H1 (cell line): ENCODE data around the gene CACNG7. TPM values are rescaled to one million over a fixed set of nuclear protein-coding genes. Genes with fewer than 3 reads are reported as not detected.

ENCODE experiments used
- CTCF ChIA-PET: fragments of 300-600 bp; sonication (Branson Sonifier 250); formaldehyde crosslinking; loops from one replicate; lab custom pipeline; 2021; ENCODE audit not compliant: partially characterized antibody; lab: Charles Lee
- POLR2A ChIA-PET: fragments of 300-600 bp; sonication (Branson Sonifier 250); formaldehyde crosslinking; loops from one replicate; lab custom pipeline; 2021; ENCODE audit warnings: inconsistent platforms; ENCODE audit not compliant: partially characterized antibody; lab: Charles Lee
- DNase-seq, 2 experiments: peaks; one replicate each; pipeline versions ENCODE4 v3.0.0 to v3.0.0-alpha.2; 2010 to 2022; ENCODE audit warnings: low spot score in 2 of 2, low read depth in 1 of 2, mixed read lengths in 1 of 2
- FAIRE-seq: peaks from 2 replicates; lab custom pipeline; 2011; peaks lifted over from hg19 to GRCh38; lab: Jason Lieb, UNC
- H2AFZ ChIP-seq: 2 replicates; pipeline ENCODE4 v1.8.1; 2012; ENCODE audit warnings: low read length, inconsistent platforms
- H2AK5ac ChIP-seq: 2 replicates; pipeline ENCODE4 v1.6.1; 2013; ENCODE audit warnings: low read depth, low read length
- H2BK120ac ChIP-seq: replicated peaks from 2 replicates; pipeline ENCODE3; 2013; ENCODE audit warnings: low read depth, low read length, inconsistent platforms
- H2BK12ac ChIP-seq: 2 replicates; pipeline ENCODE4 v1.6.1; 2013; ENCODE audit warnings: low read depth, low read length
- H2BK15ac ChIP-seq: 2 replicates; pipeline ENCODE4 v1.6.1; 2013; ENCODE audit warnings: low read length
- H2BK20ac ChIP-seq: 2 replicates; pipeline ENCODE4 v1.6.1; 2013; ENCODE audit warnings: low read length
- H2BK5ac ChIP-seq: 2 replicates; pipeline ENCODE4 v1.6.1; 2013; ENCODE audit warnings: low read depth, low read length
- H3K14ac ChIP-seq: 2 replicates; pipeline ENCODE4 v1.6.1; 2013; ENCODE audit warnings: inconsistent platforms; ENCODE audit not compliant: insufficient read length
- H3K18ac ChIP-seq: 2 replicates; pipeline ENCODE4 v1.6.1; 2013; ENCODE audit warnings: low read length; ENCODE audit errors: extremely low read depth
- H3K23ac ChIP-seq: 2 replicates; pipeline ENCODE4 v1.6.1; 2013; ENCODE audit warnings: inconsistent platforms; ENCODE audit not compliant: insufficient read length
- H3K23me2 ChIP-seq: 2 replicates; pipeline ENCODE4 v1.6.1; 2013; ENCODE audit warnings: low read depth, low read length
- H3K27ac ChIP-seq: 2 replicates; pipeline ENCODE4 v1.6.1; 2011; ENCODE audit warnings: low read depth, low read length, inconsistent platforms
- H3K27me3 ChIP-seq, 4 experiments: replicated peaks in 1 of 4; 1 replicate in 1 of 4; 2 replicates in 3 of 4; pipeline versions ENCODE4 v1.6.1 to v1.8.1; 2011 to 2013; ENCODE audit warnings: low read length in 3 of 4, mild to moderate bottlenecking in 3 of 4, inconsistent platforms in 2 of 4, mixed read lengths in 2 of 4, moderate library complexity in 1 of 4; ENCODE audit not compliant: control insufficient read depth in 3 of 4, insufficient read depth in 3 of 4; ENCODE audit errors: extremely low read depth in 1 of 4
- H3K36me3 ChIP-seq, 4 experiments: 2 replicates each; pipeline versions ENCODE4 v1.6.1 to v1.8.1; 2011 to 2013; ENCODE audit warnings: mild to moderate bottlenecking in 4 of 4, low read length in 3 of 4, moderate library complexity in 2 of 4, control low read depth in 1 of 4, inconsistent platforms in 1 of 4; ENCODE audit not compliant: insufficient read depth in 4 of 4, control insufficient read depth in 2 of 4
- H3K4ac ChIP-seq: replicated peaks from 2 replicates; pipeline ENCODE3; 2013; ENCODE audit warnings: low read length, low read depth, mixed read lengths, inconsistent platforms; ENCODE audit not compliant: insufficient read length
- H3K4me1 ChIP-seq, 4 experiments: replicated peaks in 1 of 4; 1 replicate in 1 of 4; 2 replicates in 3 of 4; pipeline versions ENCODE4 v1.6.1 to v1.8.1; 2011 to 2013; ENCODE audit warnings: low read length in 3 of 4, inconsistent platforms in 2 of 4, mixed read lengths in 1 of 4; ENCODE audit not compliant: insufficient read depth in 4 of 4, control insufficient read depth in 3 of 4
- H3K4me2 ChIP-seq, 2 experiments: 2 replicates each; pipeline versions ENCODE4 v1.6.1 to v1.8.1; 2011 to 2013; ENCODE audit warnings: low read depth in 2 of 2, low read length in 2 of 2, control low read depth in 1 of 2, inconsistent platforms in 1 of 2, mild to moderate bottlenecking in 1 of 2; ENCODE audit not compliant: insufficient read depth in 1 of 2
- H3K4me3 ChIP-seq, 4 experiments: fragments of 200-600, 300-600 bp in 1 of 4; sonication (generic), shearing (Covaris generic), sonication (Bioruptor Twin) in 1 of 4; 2 replicates each; pipeline versions ENCODE4 v1.5.1 to v1.8.1; 2011 to 2016; ENCODE audit warnings: low read length in 4 of 4, low read depth in 3 of 4, control low read depth in 2 of 4, inconsistent platforms in 2 of 4, mild to moderate bottlenecking in 2 of 4, mixed read lengths in 1 of 4, moderate library complexity in 1 of 4; ENCODE audit not compliant: insufficient read depth in 2 of 4; ENCODE audit errors: extremely low read depth in 1 of 4
- H3K56ac ChIP-seq: replicated peaks from 2 replicates; pipeline ENCODE3; 2013; ENCODE audit warnings: low read depth, mild to moderate bottlenecking, mixed read lengths, low read length, inconsistent platforms; ENCODE audit not compliant: insufficient read length
- H3K79me1 ChIP-seq: 2 replicates; pipeline ENCODE4 v1.6.1; 2013; ENCODE audit warnings: low read depth, low read length, control low read depth
- H3K79me2 ChIP-seq, 2 experiments: 2 replicates each; pipeline versions ENCODE4 v1.6.1 to v1.8.1; 2012 to 2013; ENCODE audit warnings: low read length in 2 of 2, mild to moderate bottlenecking in 2 of 2, inconsistent platforms in 1 of 2; ENCODE audit not compliant: insufficient read depth in 2 of 2, control insufficient read depth in 1 of 2
- H3K9ac ChIP-seq, 4 experiments: replicated peaks in 1 of 4; 1 replicate in 1 of 4; 2 replicates in 3 of 4; pipeline versions ENCODE4 v1.6.1 to v1.8.1; 2011 to 2013; ENCODE audit warnings: low read depth in 3 of 4, low read length in 3 of 4, control low read depth in 2 of 4, mild to moderate bottlenecking in 2 of 4, moderate library complexity in 2 of 4, inconsistent platforms in 1 of 4; ENCODE audit errors: extremely low read depth in 1 of 4
- H3K9me3 ChIP-seq, 2 experiments: 2 replicates each; pipeline versions ENCODE4 v1.6.1 to v1.8.1; 2012 to 2013; ENCODE audit warnings: mild to moderate bottlenecking in 2 of 2, moderate library complexity in 2 of 2, control low read depth in 1 of 2, inconsistent platforms in 1 of 2, low read depth in 1 of 2, low read length in 1 of 2, mixed read lengths in 1 of 2; ENCODE audit not compliant: insufficient read depth in 2 of 2
- H4K20me1 ChIP-seq, 2 experiments: replicated peaks in 1 of 2; 2 replicates each; pipeline versions ENCODE3 to v1.8.1; 2011 to 2013; ENCODE audit warnings: inconsistent platforms in 2 of 2, low read length in 2 of 2, mild to moderate bottlenecking in 1 of 2; ENCODE audit not compliant: insufficient read depth in 2 of 2, control insufficient read depth in 1 of 2
- H4K5ac ChIP-seq: 2 replicates; pipeline ENCODE4 v1.6.1; 2013; ENCODE audit warnings: low read length, low read depth, mixed read lengths, inconsistent platforms; ENCODE audit not compliant: insufficient read length
- H4K8ac ChIP-seq: 2 replicates; pipeline ENCODE4 v1.8.0; 2013; ENCODE audit warnings: mild to moderate bottlenecking, moderate library complexity, low read length, inconsistent platforms; ENCODE audit not compliant: insufficient read depth; ENCODE audit errors: extremely low read depth
- H4K91ac ChIP-seq: replicated peaks from 2 replicates; pipeline ENCODE3; 2013; ENCODE audit warnings: low read length, mixed read lengths, inconsistent platforms; ENCODE audit not compliant: insufficient read length
- CTBP2 ChIP-seq: IDR thresholded peaks from 2 replicates; pipeline ENCODE4 v1.7.0; 2011; ENCODE audit warnings: borderline replicate concordance, mild to moderate bottlenecking, moderate library complexity, mixed read lengths, low read length; ENCODE audit not compliant: insufficient read depth, insufficient read length
- GABPA ChIP-seq: IDR thresholded peaks from 2 replicates; pipeline ENCODE4 v1.6.1; 2011; ENCODE audit warnings: mild to moderate bottlenecking, low read length, moderate library complexity, borderline replicate concordance; ENCODE audit not compliant: insufficient read depth
- HDAC2 ChIP-seq, 2 experiments: fragments of 300-600 bp in 1 of 2; sonication (generic) in 1 of 2; IDR thresholded peaks; 2 replicates each; pipeline ENCODE4 v1.6.1; 2011 to 2012; ENCODE audit warnings: low read depth in 2 of 2, low read length in 2 of 2, mild to moderate bottlenecking in 2 of 2, moderate library complexity in 2 of 2, borderline replicate concordance in 1 of 2, inconsistent platforms in 1 of 2
- SIRT6 ChIP-seq: IDR thresholded peaks from one replicate; pipeline ENCODE4 v1.7.1; 2012; ENCODE audit warnings: low read length, inconsistent platforms
- TBP ChIP-seq: IDR thresholded peaks from 2 replicates; pipeline ENCODE4 v1.6.1; 2011; ENCODE audit warnings: low read depth, low read length, improper control_type of control experiment
- WGBS, 2 experiments: shearing (Covaris generic) in 1 of 2; methylation state at CpG; one replicate each; pipeline versions ENCODE4 v1.1.6 to v1.1.7; 2013 to 2015; ENCODE audit warnings: low lambda C conversion rate in 2 of 2, mixed read lengths in 2 of 2, inconsistent platforms in 1 of 2, low coverage in 1 of 2, missing lambda C conversion rate in 1 of 2; ENCODE audit not compliant: insufficient replicate concordance in 2 of 2, insufficient coverage in 1 of 2, insufficient read length in 1 of 2; ENCODE audit errors: extremely low coverage in 1 of 2, missing lambda C conversion rate in 1 of 2; 5-methylcytosine and 5-hydroxymethylcytosine counted together
- polyA plus RNA-seq, 7 experiments: library from polyadenylated mRNA; depleted of rRNA in 3 of 7; stranded (reverse) in 5 of 7; unstranded in 2 of 7; fragments of >200 nt in 5 of 7; fragments of 200-250 nt in 2 of 7; gene quantifications; 1 replicate in 5 of 7; 2 replicates in 1 of 7; 4 replicates in 1 of 7; pipeline versions ENCODE4 v1.2.1 to v1.2.3, GENCODE V29; 2011 to 2013; ENCODE audit warnings: missing spikeins in 2 of 7, mixed read lengths in 2 of 7
- total RNA-seq: library from RNA; stranded (reverse); fragmentation: NEBNext Ultra II Directional; extraction: Animal tissue kit (Norgen Biotek cat#: 25700); gene quantifications from 2 replicates; pipeline ENCODE4 v1.2.1, GENCODE V29; 2021
- TF ChIP-seq, protein P1 (sequence below): IDR thresholded peaks from 2 replicates; pipeline ENCODE4 v1.6.1; 2012; ENCODE audit warnings: low read length, inconsistent platforms
- TF ChIP-seq, protein P2 (sequence below): IDR thresholded peaks from 2 replicates; pipeline ENCODE4 v1.6.1; 2012; ENCODE audit warnings: inconsistent platforms

The CACNG7 gene
- total and polyA plus RNA-seq, 2 of the 8 experiments (the other 6 are each of a cell fraction or from before 2014, with no cell fraction given) = 28.9 to 69.8 TPM

GRCh38 chr19:53881482-53882390 is 27.3 kb upstream of the CACNG7 start, which contains the start of gene PRKCG:
TSS of gene PRKCG (plus strand) at chr19:53882197. CDS start at chr19:53882495, 298 bp downstream.
- H2BK15ac ChIP-seq = peak within 1 kb of the TSS; percentile 81
- peak; percentile 58 for FAIRE-seq
- H3K14ac ChIP-seq = no peak within 1 kb of the TSS
- WGBS, 2 experiments = 1% methylated on average over 42 of the region's 49 CpGs; no CpG with 5 or more reads in 1 of the 2 experiments
- peaks cover 3 to 27% (median 8%) of the 10 kb centered on the region in 4 experiments for H3K4me1 ChIP-seq
- peak within 1 kb of the TSS; percentile 92 for H2BK12ac ChIP-seq
- peak within 1 kb of the TSS; percentile 98 to 100 for H3K4me2 ChIP-seq
- peak within 1 kb of the TSS; percentile 64; the same call in 1 of the 2 replicates for H4K8ac ChIP-seq
- POLR2A ChIA-PET = interaction anchor here (0.8 to 4.7 kb wide), 8 partner anchors 9 to 95 kb away, joined by 3 to 61 read pairs (median 4); partner anchors contain the start of gene MYADM
- peak within 1 kb of the TSS in 2 of 4 experiments; percentile 20 to 70; a peak in 1 of 7 replicates for H3K9ac ChIP-seq
- H4K5ac ChIP-seq = peak within 1 kb of the TSS; percentile 23
- 0 out of 2 replicates have a peak within 1 kb of the TSS, but pooled peaks have one; percentile 61 for H2BK20ac ChIP-seq
- H3K23ac ChIP-seq = no peak within 1 kb of the TSS
- peak in 1 of 2 experiments; percentile 89 for DNase-seq
- H4K20me1 ChIP-seq = no peaks in the 10 kb centered on the region
- peak within 1 kb of the TSS; percentile 88 for H3K4ac ChIP-seq
- H4K91ac ChIP-seq = peak within 1 kb of the TSS; percentile 81
- H3K56ac ChIP-seq = peak within 1 kb of the TSS; percentile 65
- no peak within 1 kb of the TSS for H2BK120ac ChIP-seq
- peaks cover 0 to 11% (median 3%) of the 10 kb centered on the region in 4 experiments; a peak in 4 of 7 replicates for H3K27me3 ChIP-seq
- H3K23me2 ChIP-seq = peaks cover 24% of the 10 kb centered on the region
- H2AFZ ChIP-seq = 0 out of 2 replicates have a peak within 1 kb of the TSS, but pooled peaks have one; percentile 17
- CTCF ChIA-PET = interaction anchor here (0.6 to 3.4 kb wide), 16 partner anchors 10 to 237 kb away, joined by 3 to 18 read pairs (median 4); partner anchors contain the start of gene MYADM
- H3K79me2 ChIP-seq = no peaks in the 10 kb centered on the region
- H3K36me3 ChIP-seq = no peaks in the 10 kb centered on the region; a peak in 1 of 8 replicates
- peak within 1 kb of the TSS; percentile 83 for H3K18ac ChIP-seq
- H3K27ac ChIP-seq = no peak within 1 kb of the TSS
- H2BK5ac ChIP-seq = peak within 1 kb of the TSS; percentile 85; the same call in 1 of the 2 replicates
- no peaks in the 10 kb centered on the region for H3K9me3 ChIP-seq
- H3K79me1 ChIP-seq = no peaks in the 10 kb centered on the region
- H3K4me3 ChIP-seq = peak within 1 kb of the TSS; percentile 48 to 77 (median 54)
- no peak within 1 kb of the TSS for H2AK5ac ChIP-seq
- TF ChIP-seq, protein P1, sequence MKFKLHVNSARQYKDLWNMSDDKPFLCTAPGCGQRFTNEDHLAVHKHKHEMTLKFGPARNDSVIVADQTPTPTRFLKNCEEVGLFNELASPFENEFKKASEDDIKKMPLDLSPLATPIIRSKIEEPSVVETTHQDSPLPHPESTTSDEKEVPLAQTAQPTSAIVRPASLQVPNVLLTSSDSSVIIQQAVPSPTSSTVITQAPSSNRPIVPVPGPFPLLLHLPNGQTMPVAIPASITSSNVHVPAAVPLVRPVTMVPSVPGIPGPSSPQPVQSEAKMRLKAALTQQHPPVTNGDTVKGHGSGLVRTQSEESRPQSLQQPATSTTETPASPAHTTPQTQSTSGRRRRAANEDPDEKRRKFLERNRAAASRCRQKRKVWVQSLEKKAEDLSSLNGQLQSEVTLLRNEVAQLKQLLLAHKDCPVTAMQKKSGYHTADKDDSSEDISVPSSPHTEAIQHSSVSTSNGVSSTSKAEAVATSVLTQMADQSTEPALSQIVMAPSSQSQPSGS = no peak
- TF ChIP-seq SIRT6 (no peak), TBP (no peak), GABPA (peak; percentile 56; the same call in 1 of the 2 replicates), HDAC2 (IDR thresholded peaks at IDR 0.05; ENCODE audit: borderline replicate concordance in 1 of 2, low read depth in 2 of 2, low read length in 2 of 2) (peak in 1 of 2 experiments; percentile 39; a peak in 1 of 4 replicates), CTBP2 (no peak)
- TF ChIP-seq, protein P2, sequence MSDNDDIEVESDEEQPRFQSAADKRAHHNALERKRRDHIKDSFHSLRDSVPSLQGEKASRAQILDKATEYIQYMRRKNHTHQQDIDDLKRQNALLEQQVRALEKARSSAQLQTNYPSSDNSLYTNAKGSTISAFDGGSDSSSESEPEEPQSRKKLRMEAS = 0 out of 2 replicates have a peak, but pooled peaks have one; percentile 7
